B cell (primary cell): Measurements from ENCODE around the gene ZBTB16. TPM values are rescaled to one million over a fixed set of nuclear protein-coding genes. Genes with fewer than 3 reads are reported as not detected.
A peak's percentile ranks its signal among the peaks of the same experiment; 100 is the strongest.

Experiments
- ATAC-seq: fragments of 200-7000 bp; cut with Tn5 transposase; one replicate; pipeline ENCODE4 v1.10.0; 2021; ENCODE audit warnings: low read depth, mild to moderate bottlenecking, moderate number of reproducible peaks, moderate library complexity
- CTCF ChIA-PET: fragments of 350-600 bp; sonication (Branson Sonifier 250); formaldehyde crosslinking; loops from one replicate; lab custom pipeline; 2021; ENCODE audit warnings: antibody characterized with exemption, inconsistent platforms; lab: Charles Lee
- POLR2A ChIA-PET: fragments of 350-600 bp; sonication (Branson Sonifier 250); formaldehyde crosslinking; loops from one replicate; lab custom pipeline; 2021; ENCODE audit warnings: antibody characterized with exemption; lab: Charles Lee
- DNase-seq: peaks from one replicate; pipeline ENCODE4 v3.0.0; 2013
- H2AFZ ChIP-seq: 2 replicates; pipeline ENCODE4 v1.6.1; 2012; ENCODE audit warnings: mild to moderate bottlenecking, low read depth, low read length; ENCODE audit not compliant: insufficient read depth, poor library complexity, severe bottlenecking
- H3K27ac ChIP-seq, 2 donors: 1 replicate in 1 of 2; 2 replicates in 1 of 2; pipeline ENCODE4 v1.5.1; 2012 to 2013; ENCODE audit warnings: low read length in 2 of 2, mild to moderate bottlenecking in 2 of 2, moderate library complexity in 1 of 2
- H3K27me3 ChIP-seq, 4 experiments: fragments of 200-600 bp in 1 of 4; sonication (generic) in 1 of 4; replicated peaks in 1 of 4; 1 replicate in 2 of 4; 2 replicates in 2 of 4; pipeline versions ENCODE4 v1.6.1 to v1.7.0; 2013 to 2016; ENCODE audit warnings: low read length in 3 of 4, mild to moderate bottlenecking in 2 of 4, mixed read lengths in 1 of 4, moderate library complexity in 1 of 4; ENCODE audit not compliant: insufficient read depth in 4 of 4, control insufficient read depth in 3 of 4; ENCODE audit errors: control extremely low read depth in 1 of 4
- H3K36me3 ChIP-seq, 2 experiments: replicated peaks in 1 of 2; 1 replicate in 1 of 2; 2 replicates in 1 of 2; pipeline versions ENCODE4 v1.6.1 to v1.7.1; 2013; ENCODE audit warnings: low read length in 1 of 2; ENCODE audit not compliant: insufficient read depth in 2 of 2, control insufficient read depth in 1 of 2; ENCODE audit errors: control extremely low read depth in 1 of 2, extremely low read depth in 1 of 2
- H3K4me1 ChIP-seq, 2 donors: fragments of 200-600 bp in 1 of 2; sonication (generic) in 1 of 2; 1 replicate in 1 of 2; 2 replicates in 1 of 2; pipeline versions ENCODE4 v1.5.1 to v1.6.1; 2013 to 2017; ENCODE audit warnings: low read length in 2 of 2; ENCODE audit not compliant: control insufficient read depth in 2 of 2, insufficient read depth in 2 of 2
- H3K4me2 ChIP-seq: replicated peaks from 2 replicates; pipeline ENCODE3; 2012; ENCODE audit warnings: mild to moderate bottlenecking, low read depth, low read length; ENCODE audit not compliant: poor library complexity, severe bottlenecking
- H3K4me3 ChIP-seq, 5 experiments: fragments of 200-600 bp in 1 of 5; sonication (generic) in 1 of 5; 1 replicate in 3 of 5; 2 replicates in 2 of 5; pipeline versions ENCODE4 v1.5.1 to v1.7.0; 2011 to 2016; ENCODE audit warnings: low read length in 4 of 5, mild to moderate bottlenecking in 4 of 5, low read depth in 2 of 5, control low read depth in 1 of 5, moderate library complexity in 1 of 5; ENCODE audit not compliant: insufficient read depth in 1 of 5; ENCODE audit errors: control extremely low read depth in 1 of 5, extremely low read depth in 1 of 5
- H3K79me2 ChIP-seq: fragments of 200-600 bp; sonication (generic); one replicate; pipeline ENCODE4 v1.6.0; 2016; ENCODE audit warnings: low read length; ENCODE audit not compliant: control insufficient read depth, insufficient read depth
- H3K9ac ChIP-seq: fragments of 200-600 bp; sonication (generic); 2 replicates; pipeline ENCODE4 v1.6.1; 2017; ENCODE audit warnings: mild to moderate bottlenecking, low read length, moderate library complexity
- H3K9me3 ChIP-seq, 3 donors: one replicate each; pipeline versions ENCODE4 v1.6.1 to v1.7.1; 2013; ENCODE audit warnings: low read length in 2 of 3; ENCODE audit not compliant: control insufficient read depth in 2 of 3, insufficient read depth in 1 of 3; ENCODE audit errors: control extremely low read depth in 1 of 3
- H4K20me1 ChIP-seq: 2 replicates; pipeline ENCODE4 v1.6.0; 2012; ENCODE audit warnings: mild to moderate bottlenecking, low read length; ENCODE audit not compliant: insufficient read depth, control insufficient read depth, poor library complexity, severe bottlenecking
- H3K27ac Mint-ChIP-seq: one replicate; pipeline ENCODE4 v1.8.0; 2021; ENCODE audit warnings: mixed read lengths
- H3K27me3 Mint-ChIP-seq: one replicate; pipeline ENCODE4 v1.8.0; 2021; ENCODE audit warnings: mixed read lengths
- H3K4me1 Mint-ChIP-seq: one replicate; pipeline ENCODE4 v1.8.0; 2021; ENCODE audit warnings: mixed read lengths
- H3K4me3 Mint-ChIP-seq: one replicate; pipeline ENCODE4 v1.8.0; 2021; ENCODE audit warnings: mixed read lengths
- H3K9me3 Mint-ChIP-seq: one replicate; pipeline ENCODE4 v1.8.0; 2022; ENCODE audit warnings: mixed read lengths; ENCODE audit not compliant: insufficient read depth
- EZH2 ChIP-seq: IDR thresholded peaks from 2 replicates; pipeline ENCODE4 v1.6.1; 2012; ENCODE audit warnings: borderline replicate concordance, low read depth, mild to moderate bottlenecking, moderate library complexity, low read length; ENCODE audit not compliant: insufficient read depth, poor library complexity, severe bottlenecking
- WGBS: methylation state at CpG from one replicate; pipeline ENCODE4 v1.1.5; 2013; ENCODE audit warnings: missing lambda C conversion rate; ENCODE audit not compliant: insufficient coverage; 5-methylcytosine and 5-hydroxymethylcytosine counted together
- intact Hi-C: fragments of 100-400 bp; cut with micrococcal nuclease; formaldehyde crosslinking; loops from one replicate; pipeline ENCODE4 v1.10.0; 2022
- polyA plus RNA-seq: library from polyadenylated mRNA; depleted of rRNA; stranded (reverse); fragments of >200 nt; gene quantifications from 2 replicates; pipeline ENCODE4 v1.2.3, GENCODE V29; 2012
- total RNA-seq, 2 donors: library from RNA; stranded (reverse); fragments of 120-200 nt in 1 of 2; gene quantifications; 1 replicate in 1 of 2; 2 replicates in 1 of 2; pipeline versions ENCODE4 v1.2.3 to v1.2.4, GENCODE V29; 2013 to 2022
- TF ChIP-seq, protein P1 (sequence below): fragments of 200-600 bp; IDR thresholded peaks from one replicate; pipeline ENCODE4 v1.8.0; 2022; ENCODE audit warnings: antibody characterized with exemption, mild to moderate bottlenecking

Gene ZBTB16
- total and polyA plus RNA-seq, 2 donors (not counting 1 experiment from before 2014, with no cell fraction given) = 16.0 to 20.6 TPM

GRCh38 chr11:114194702-114195101 is 135.2 kb downstream of the ZBTB16 start:
- intact Hi-C loops = loop anchor here (5.0 kb wide), 1 partner anchor 137 kb away; the partner anchor contains the start of gene ZBTB16
- POLR2A ChIA-PET = interaction anchor here (0.7 kb wide), 1 partner anchor 293 kb away, joined by 3 read pairs; no protein-coding TSS in a partner anchor
- DNase-seq = no peak

DNA sequence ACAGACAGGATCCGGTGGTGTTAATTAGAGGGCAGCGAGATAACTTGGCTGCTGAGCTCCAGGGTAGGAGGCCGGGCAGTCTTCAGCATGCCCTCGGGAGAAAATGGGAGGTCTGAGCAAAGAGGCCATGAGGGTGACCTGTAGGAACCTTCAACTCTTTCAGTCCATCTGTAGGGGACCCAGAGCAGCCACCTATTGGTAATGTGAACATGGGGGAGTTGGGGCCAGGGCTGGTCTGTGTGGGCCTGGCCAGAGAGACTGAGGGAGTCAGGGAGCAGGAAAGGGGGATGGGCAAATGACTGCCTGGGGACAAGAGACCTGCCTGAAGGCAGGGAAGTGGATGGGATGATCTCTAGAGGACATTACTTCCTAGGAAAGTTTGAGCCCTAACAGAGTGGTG is 135.6 kb downstream of the ZBTB16 start:
- H3K4me2 ChIP-seq = no peak overlapping the region
- TF ChIP-seq EZH2 = no peak
- TF ChIP-seq, protein P1, sequence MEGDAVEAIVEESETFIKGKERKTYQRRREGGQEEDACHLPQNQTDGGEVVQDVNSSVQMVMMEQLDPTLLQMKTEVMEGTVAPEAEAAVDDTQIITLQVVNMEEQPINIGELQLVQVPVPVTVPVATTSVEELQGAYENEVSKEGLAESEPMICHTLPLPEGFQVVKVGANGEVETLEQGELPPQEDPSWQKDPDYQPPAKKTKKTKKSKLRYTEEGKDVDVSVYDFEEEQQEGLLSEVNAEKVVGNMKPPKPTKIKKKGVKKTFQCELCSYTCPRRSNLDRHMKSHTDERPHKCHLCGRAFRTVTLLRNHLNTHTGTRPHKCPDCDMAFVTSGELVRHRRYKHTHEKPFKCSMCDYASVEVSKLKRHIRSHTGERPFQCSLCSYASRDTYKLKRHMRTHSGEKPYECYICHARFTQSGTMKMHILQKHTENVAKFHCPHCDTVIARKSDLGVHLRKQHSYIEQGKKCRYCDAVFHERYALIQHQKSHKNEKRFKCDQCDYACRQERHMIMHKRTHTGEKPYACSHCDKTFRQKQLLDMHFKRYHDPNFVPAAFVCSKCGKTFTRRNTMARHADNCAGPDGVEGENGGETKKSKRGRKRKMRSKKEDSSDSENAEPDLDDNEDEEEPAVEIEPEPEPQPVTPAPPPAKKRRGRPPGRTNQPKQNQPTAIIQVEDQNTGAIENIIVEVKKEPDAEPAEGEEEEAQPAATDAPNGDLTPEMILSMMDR = no peak
- peaks cover 27 to 50% of the 10 kb centered on the region in 2 donors for H3K4me1 ChIP-seq
- ChIA-PET POLR2A (no interaction called here), CTCF (interaction anchor here (1.4 to 5.7 kb wide), 2 partner anchors 66 to 141 kb away, joined by 3 to 32 read pairs; no protein-coding TSS in a partner anchor)
- intact Hi-C loops = no loop called here
- H3K79me2 ChIP-seq = peaks cover 13% of the 10 kb centered on the region
- H3K36me3 ChIP-seq = no peaks in the 10 kb centered on the region
- H2AFZ ChIP-seq = no peak overlapping the region
- WGBS = 100% methylated on average over 2 of the region's 4 CpGs
- peak overlapping the region; percentile 12 for H3K27ac Mint-ChIP-seq
- no peak overlapping the region for H3K4me3 Mint-ChIP-seq
- DNase-seq = no peak
- peaks cover 0 to 3% (median 2%) of the 10 kb centered on the region in 3 donors for H3K9me3 ChIP-seq
- no peak overlapping the region for H3K27ac ChIP-seq
- ATAC-seq = no peak
- H3K27me3 Mint-ChIP-seq = no peaks in the 10 kb centered on the region
- peaks cover 43% of the 10 kb centered on the region for H3K4me1 Mint-ChIP-seq
- no peak overlapping the region for H3K9ac ChIP-seq
- no peak overlapping the region for H3K4me3 ChIP-seq
- peaks cover 4% of the 10 kb centered on the region for H3K9me3 Mint-ChIP-seq
- H4K20me1 ChIP-seq = no peaks in the 10 kb centered on the region
- no peaks in the 10 kb centered on the region for H3K27me3 ChIP-seq

More at GRCh38 chr11:114194702-114195101, 135.2 kb downstream of the ZBTB16 start:
- H3K79me2 ChIP-seq = peaks cover 13% of the 10 kb centered on the region
- CTCF ChIA-PET = interaction anchor here (1.3 to 5.7 kb wide), 3 partner anchors 10 to 67 kb away, joined by 3 to 32 read pairs (median 7); no protein-coding TSS in a partner anchor
- no peak overlapping the region for H3K9ac ChIP-seq
- H4K20me1 ChIP-seq = no peaks in the 10 kb centered on the region
- H2AFZ ChIP-seq = no peak overlapping the region
- H3K27me3 ChIP-seq = no peaks in the 10 kb centered on the region
- Mint-ChIP-seq H3K9me3 (peaks cover 4% of the 10 kb centered on the region), H3K27ac (no peak overlapping the region), H3K4me3 (no peak overlapping the region), H3K27me3 (no peaks in the 10 kb centered on the region), H3K4me1 (peaks cover 48% of the 10 kb centered on the region)
- H3K4me2 ChIP-seq = peak overlapping the region; percentile 14
- H3K36me3 ChIP-seq = no peaks in the 10 kb centered on the region
- H3K27ac ChIP-seq = no peak overlapping the region
- no peak overlapping the region for H3K4me3 ChIP-seq
- peaks cover 0 to 3% (median 2%) of the 10 kb centered on the region in 3 donors for H3K9me3 ChIP-seq
- no peak for ATAC-seq
- no peak for TF ChIP-seq EZH2
- TF ChIP-seq, protein P1 = no peak
- WGBS = no CpG with 5 or more reads among the region's 4 CpGs
- H3K4me1 ChIP-seq = peaks cover 27 to 50% of the 10 kb centered on the region in 2 donors
